ENCODE measurements around the gene CYB561D2. TPM values are rescaled to one million over a fixed set of nuclear protein-coding genes. Genes with fewer than 3 reads are reported as not detected.

Gene CYB561D2
- total and polyA plus RNA-seq, 2 of the 13 experiments (the other 11 are each of a cell fraction or from before 2014, with no cell fraction given), result 11.1 to 17.2 TPM

DNA sequence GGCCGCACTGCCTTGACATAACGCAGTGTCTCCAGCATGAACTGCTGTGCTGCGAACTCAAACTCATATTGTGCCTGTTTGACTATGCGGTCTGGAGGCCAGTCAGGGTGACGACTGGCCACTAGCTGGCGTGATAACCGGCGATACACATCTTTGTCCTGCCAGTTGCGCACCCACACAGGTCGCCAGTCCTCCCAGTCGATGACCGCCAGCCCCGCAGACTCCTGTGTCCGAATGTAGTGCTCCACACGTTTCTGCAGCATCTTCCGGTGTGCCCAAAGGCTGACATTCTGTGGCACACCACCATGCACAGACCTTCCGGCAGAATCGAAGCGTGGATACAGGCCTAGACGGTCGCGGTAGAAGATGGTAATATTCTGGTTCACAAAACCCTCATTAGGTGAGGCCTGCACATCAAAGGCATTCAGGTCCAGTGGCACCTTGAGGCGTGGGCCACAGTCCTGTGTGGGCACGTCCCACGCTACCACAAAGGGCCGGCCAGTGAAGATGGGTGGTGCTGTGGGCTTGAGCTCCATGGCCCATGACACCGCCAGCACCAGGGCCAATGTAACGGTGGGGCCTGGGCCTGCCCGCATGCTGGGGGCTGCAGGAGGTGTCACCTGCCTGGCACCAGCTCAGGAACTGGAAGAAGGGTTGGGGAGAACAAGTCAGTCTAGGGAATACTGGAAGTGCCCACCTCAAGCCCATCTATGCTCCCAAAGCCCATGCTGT is 30.6 kb upstream of the CYB561D2 start:
- intact Hi-C loops (cut with micrococcal nuclease; ENCODE audit: unreplicated experiment) (no loop called here), in situ Hi-C loops (cut with HindIII; ENCODE audit: extremely low pct_ligation_motif_present, low pct_unique_long_range_greater_than_20kb) (loop anchor here (5.0 kb wide), 1 partner anchor 58 kb away; no protein-coding TSS in a partner anchor)
- ChIA-PET POLR2A (interaction anchor here (1.2 to 13.0 kb wide), 4 partner anchors 11 to 20 kb away, joined by 7 to 222 read pairs (median 9); partner anchors contain the start of genes HYAL1, HYAL3 and NAA80), CTCF (ENCODE audit: low intra/inter-chr PET ratio, low total read pairs) (no interaction called here)
- WGBS (ENCODE audit: low lambda C conversion rate), result 88% methylated on average over 15 of the region's 29 CpGs
- BruUV-seq (replicated peaks), result no TSS peak
- Histone ChIP-seq H3K4me1 (ENCODE audit: insufficient read depth, low read length) (peaks cover 77% of the 10 kb centered on the region), H3K36me3 (replicated peaks in 1 of 2; ENCODE audit: control insufficient read depth in 1 of 2, insufficient read depth in 2 of 2, low read length in 2 of 2) (peaks cover 16 to 34% of the 10 kb centered on the region in 2 experiments), H3K27me3 (ENCODE audit: control insufficient read depth in 1 of 2, insufficient read depth in 2 of 2, low read length in 2 of 2) (no peaks in the 10 kb centered on the region; a peak in 1 of 5 replicates), H4K20me1 (ENCODE audit: insufficient read depth, low read length) (no peaks in the 10 kb centered on the region), H3K4me3 (replicated peaks in 1 of 3; ENCODE audit: insufficient read depth in 1 of 3, low read depth in 2 of 3, low read length in 3 of 3) (peak overlapping the region; percentile 81 to 91 (median 85); a peak in 5 of 6 replicates), H3K9ac (ENCODE audit: insufficient read depth, low read depth, low read length) (peak overlapping the region; percentile 99), H3K9me3 (ENCODE audit: low read length) (no peaks in the 10 kb centered on the region), H3K27ac (ENCODE audit: extremely low read length, insufficient read depth, low read length) (peak overlapping the region; percentile 100), H3K79me2 (ENCODE audit: insufficient read depth, low read length) (peaks cover 25% of the 10 kb centered on the region), H2AFZ (ENCODE audit: low read length) (no peak overlapping the region), H3K4me2 (ENCODE audit: low read depth, low read length) (peak overlapping the region; percentile 94)
- ATAC-seq (no peak), DNase-seq (ENCODE audit: low spot score) (no peak), FAIRE-seq (no peak)
- TF ChIP-seq, protein P1, sequence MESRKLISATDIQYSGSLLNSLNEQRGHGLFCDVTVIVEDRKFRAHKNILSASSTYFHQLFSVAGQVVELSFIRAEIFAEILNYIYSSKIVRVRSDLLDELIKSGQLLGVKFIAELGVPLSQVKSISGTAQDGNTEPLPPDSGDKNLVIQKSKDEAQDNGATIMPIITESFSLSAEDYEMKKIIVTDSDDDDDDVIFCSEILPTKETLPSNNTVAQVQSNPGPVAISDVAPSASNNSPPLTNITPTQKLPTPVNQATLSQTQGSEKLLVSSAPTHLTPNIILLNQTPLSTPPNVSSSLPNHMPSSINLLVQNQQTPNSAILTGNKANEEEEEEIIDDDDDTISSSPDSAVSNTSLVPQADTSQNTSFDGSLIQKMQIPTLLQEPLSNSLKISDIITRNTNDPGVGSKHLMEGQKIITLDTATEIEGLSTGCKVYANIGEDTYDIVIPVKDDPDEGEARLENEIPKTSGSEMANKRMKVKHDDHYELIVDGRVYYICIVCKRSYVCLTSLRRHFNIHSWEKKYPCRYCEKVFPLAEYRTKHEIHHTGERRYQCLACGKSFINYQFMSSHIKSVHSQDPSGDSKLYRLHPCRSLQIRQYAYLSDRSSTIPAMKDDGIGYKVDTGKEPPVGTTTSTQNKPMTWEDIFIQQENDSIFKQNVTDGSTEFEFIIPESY (CRISPR knock-in tag; IDR thresholded peaks at IDR 0.05), result peak; percentile 89
- TF ChIP-seq ZNF883 (CRISPR knock-in tag; IDR thresholded peaks at IDR 0.05; ENCODE audit: not compliant biosample characterization) (peak; percentile 62), FOXM1 (CRISPR knock-in tag; IDR thresholded peaks at IDR 0.05) (no peak), ZNF598 (CRISPR knock-in tag; IDR thresholded peaks at IDR 0.05; ENCODE audit: borderline replicate concordance) (peak; percentile 35; the same call in 1 of the 2 replicates), ZNF263 (CRISPR knock-in tag; IDR thresholded peaks at IDR 0.05) (peak; percentile 74), HNRNPL (IDR thresholded peaks at IDR 0.05; ENCODE audit: low read depth, low read length) (0 out of 2 replicates have a peak, but pooled peaks have one; percentile 57), ZFY (CRISPR knock-in tag; IDR thresholded peaks at IDR 0.05) (peak; percentile 19; the same call in 1 of the 2 replicates), ZNF143 (CRISPR knock-in tag; IDR thresholded peaks at IDR 0.05) (no peak; the same call in 1 of the 2 replicates), ZBTB38 (CRISPR knock-in tag; IDR thresholded peaks at IDR 0.05) (peak; percentile 97), HOXA3 (CRISPR knock-in tag; IDR thresholded peaks at IDR 0.05) (0 out of 2 replicates have a peak, but pooled peaks have one; percentile 13)
- TF ChIP-seq, protein P2, sequence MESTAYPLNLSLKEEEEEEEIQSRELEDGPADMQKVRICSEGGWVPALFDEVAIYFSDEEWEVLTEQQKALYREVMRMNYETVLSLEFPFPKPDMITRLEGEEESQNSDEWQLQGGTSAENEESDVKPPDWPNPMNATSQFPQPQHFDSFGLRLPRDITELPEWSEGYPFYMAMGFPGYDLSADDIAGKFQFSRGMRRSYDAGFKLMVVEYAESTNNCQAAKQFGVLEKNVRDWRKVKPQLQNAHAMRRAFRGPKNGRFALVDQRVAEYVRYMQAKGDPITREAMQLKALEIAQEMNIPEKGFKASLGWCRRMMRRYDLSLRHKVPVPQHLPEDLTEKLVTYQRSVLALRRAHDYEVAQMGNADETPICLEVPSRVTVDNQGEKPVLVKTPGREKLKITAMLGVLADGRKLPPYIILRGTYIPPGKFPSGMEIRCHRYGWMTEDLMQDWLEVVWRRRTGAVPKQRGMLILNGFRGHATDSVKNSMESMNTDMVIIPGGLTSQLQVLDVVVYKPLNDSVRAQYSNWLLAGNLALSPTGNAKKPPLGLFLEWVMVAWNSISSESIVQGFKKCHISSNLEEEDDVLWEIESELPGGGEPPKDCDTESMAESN (CRISPR knock-in tag; conservative IDR thresholded peaks at IDR 0.05), result 0 out of 2 replicates have a peak, but pooled peaks have one; percentile 3
- TF ChIP-seq, protein P3, sequence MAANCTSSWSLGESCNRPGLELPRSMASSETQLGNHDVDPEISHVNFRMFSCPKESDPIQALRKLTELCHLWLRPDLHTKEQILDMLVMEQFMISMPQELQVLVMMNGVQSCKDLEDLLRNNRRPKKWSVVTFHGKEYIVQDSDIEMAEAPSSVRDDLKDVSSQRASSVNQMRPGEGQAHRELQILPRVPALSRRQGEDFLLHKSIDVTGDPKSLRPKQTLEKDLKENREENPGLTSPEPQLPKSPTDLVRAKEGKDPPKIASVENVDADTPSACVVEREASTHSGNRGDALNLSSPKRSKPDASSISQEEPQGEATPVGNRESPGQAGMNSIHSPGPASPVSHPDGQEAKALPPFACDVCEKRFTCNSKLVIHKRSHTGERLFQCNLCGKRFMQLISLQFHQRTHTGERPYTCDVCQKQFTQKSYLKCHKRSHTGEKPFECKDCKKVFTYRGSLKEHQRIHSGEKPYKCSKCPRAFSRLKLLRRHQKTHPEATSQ (CRISPR knock-in tag; IDR thresholded peaks at IDR 0.05; ENCODE audit: borderline replicate concordance), result 0 out of 2 replicates have a peak, but pooled peaks have one; percentile 69
- TF ChIP-seq, protein P4, sequence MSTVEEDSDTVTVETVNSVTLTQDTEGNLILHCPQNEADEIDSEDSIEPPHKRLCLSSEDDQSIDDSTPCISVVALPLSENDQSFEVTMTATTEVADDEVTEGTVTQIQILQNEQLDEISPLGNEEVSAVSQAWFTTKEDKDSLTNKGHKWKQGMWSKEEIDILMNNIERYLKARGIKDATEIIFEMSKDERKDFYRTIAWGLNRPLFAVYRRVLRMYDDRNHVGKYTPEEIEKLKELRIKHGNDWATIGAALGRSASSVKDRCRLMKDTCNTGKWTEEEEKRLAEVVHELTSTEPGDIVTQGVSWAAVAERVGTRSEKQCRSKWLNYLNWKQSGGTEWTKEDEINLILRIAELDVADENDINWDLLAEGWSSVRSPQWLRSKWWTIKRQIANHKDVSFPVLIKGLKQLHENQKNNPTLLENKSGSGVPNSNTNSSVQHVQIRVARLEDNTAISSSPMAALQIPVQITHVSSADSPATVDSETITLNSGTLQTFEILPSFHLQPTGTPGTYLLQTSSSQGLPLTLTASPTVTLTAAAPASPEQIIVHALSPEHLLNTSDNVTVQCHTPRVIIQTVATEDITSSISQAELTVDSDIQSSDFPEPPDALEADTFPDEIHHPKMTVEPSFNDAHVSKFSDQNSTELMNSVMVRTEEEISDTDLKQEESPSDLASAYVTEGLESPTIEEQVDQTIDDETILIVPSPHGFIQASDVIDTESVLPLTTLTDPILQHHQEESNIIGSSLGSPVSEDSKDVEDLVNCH (CRISPR knock-in tag; IDR thresholded peaks at IDR 0.05), result no peak
- TF ChIP-seq, protein P5, sequence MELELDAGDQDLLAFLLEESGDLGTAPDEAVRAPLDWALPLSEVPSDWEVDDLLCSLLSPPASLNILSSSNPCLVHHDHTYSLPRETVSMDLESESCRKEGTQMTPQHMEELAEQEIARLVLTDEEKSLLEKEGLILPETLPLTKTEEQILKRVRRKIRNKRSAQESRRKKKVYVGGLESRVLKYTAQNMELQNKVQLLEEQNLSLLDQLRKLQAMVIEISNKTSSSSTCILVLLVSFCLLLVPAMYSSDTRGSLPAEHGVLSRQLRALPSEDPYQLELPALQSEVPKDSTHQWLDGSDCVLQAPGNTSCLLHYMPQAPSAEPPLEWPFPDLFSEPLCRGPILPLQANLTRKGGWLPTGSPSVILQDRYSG (CRISPR knock-in tag; IDR thresholded peaks at IDR 0.05), result no peak
